HFF-Myc (cell line): Measurements from ENCODE around the gene DIP2B.

Experiments
- DNase-seq: peaks from one replicate; pipeline ENCODE4 v3.0.0-alpha.2; 2011; ENCODE audit warnings: low read depth; ENCODE audit errors: extremely low read depth
- H3K4me3 ChIP-seq: replicated peaks from 2 replicates; pipeline ENCODE4 v1.5.1; 2011; ENCODE audit warnings: low read depth, mild to moderate bottlenecking, control low read depth, low read length
- TF ChIP-seq, protein P1 (sequence below): IDR thresholded peaks from 2 replicates; pipeline ENCODE4 v1.5.1; 2012; ENCODE audit warnings: mild to moderate bottlenecking, low read depth, low read length, control low read depth; ENCODE audit errors: missing control alignments

The DIP2B gene

DNA sequence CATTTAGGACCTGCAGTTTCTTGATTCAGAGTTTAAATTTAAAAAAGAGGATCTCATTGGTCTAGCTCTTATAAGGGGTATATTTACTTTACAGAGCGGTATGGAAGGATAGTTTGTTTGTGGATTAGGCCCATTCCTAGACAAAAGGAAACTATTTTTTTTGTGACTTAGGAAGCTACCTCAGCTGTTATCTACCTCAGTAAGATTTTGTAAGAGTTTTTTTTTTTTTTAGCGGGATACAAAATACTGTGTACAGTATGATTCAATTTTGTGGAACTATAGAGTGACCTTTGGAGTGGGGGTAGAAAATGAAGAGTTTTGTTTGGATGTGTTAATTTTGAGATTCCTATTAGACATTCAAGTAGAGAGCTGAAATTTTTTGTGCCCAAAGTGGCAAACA is 154.5 kb downstream of the DIP2B start:
- TF ChIP-seq, protein P1, sequence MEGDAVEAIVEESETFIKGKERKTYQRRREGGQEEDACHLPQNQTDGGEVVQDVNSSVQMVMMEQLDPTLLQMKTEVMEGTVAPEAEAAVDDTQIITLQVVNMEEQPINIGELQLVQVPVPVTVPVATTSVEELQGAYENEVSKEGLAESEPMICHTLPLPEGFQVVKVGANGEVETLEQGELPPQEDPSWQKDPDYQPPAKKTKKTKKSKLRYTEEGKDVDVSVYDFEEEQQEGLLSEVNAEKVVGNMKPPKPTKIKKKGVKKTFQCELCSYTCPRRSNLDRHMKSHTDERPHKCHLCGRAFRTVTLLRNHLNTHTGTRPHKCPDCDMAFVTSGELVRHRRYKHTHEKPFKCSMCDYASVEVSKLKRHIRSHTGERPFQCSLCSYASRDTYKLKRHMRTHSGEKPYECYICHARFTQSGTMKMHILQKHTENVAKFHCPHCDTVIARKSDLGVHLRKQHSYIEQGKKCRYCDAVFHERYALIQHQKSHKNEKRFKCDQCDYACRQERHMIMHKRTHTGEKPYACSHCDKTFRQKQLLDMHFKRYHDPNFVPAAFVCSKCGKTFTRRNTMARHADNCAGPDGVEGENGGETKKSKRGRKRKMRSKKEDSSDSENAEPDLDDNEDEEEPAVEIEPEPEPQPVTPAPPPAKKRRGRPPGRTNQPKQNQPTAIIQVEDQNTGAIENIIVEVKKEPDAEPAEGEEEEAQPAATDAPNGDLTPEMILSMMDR: no peak
- H3K4me3 ChIP-seq: no peak overlapping the region
- DNase-seq: no peak

DNA sequence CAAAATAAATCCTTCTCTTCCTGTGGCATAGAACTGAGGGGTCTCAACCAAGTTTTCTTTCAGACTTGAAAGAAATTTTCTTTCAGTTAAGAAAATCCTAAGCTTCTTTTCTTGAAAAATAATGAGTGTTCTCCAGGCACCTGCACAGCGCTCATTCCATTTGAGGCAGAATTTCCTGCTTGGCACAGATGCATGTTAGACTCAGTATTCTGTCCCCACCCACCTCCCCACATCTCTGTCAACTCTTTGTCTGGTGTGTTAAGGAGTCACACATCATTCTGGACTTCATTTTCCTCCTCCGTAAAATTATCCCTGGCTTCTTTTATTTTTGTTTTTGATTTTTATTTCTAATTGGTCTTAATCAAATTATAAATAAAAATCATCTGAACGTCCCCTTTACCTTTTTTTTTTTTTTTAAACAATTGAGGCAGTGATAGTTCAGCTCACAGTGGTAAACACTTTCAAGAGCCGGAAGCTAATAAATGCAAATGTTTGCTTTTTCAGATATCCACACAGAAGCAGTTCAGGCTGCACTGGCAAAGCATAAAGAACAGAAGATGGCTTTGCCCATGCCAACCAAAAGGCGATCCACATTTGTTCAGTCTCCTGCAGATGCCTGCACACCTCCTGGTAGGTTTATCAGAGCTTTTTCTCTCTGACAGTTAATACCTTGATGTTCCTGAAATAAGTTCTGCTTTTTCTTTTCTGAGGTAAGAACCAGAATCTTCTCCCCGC is 155.1 kb downstream of the DIP2B start:
- TF ChIP-seq, protein P1: no peak
- no peak overlapping the region for H3K4me3 ChIP-seq
- no peak for DNase-seq

DNA sequence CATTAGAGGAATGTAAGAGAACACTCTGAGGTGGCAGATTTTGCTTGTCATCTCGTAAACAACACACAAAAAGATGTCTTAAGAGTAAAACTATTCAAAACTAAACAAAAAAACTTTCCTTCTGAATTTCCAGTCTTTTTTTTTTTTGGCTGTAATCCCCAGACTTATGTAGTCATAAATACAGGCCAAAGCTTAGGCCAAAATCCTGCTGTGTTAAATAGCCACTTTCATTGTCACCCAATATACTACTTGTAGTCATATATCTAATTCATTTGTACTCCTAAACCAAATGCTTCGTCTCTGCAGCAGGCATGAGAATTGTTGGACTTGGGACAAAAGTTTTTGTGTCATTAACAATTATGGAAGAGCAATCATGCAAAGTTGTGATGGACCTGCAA is 155.6 kb downstream of the DIP2B start:
- no peak overlapping the region for H3K4me3 ChIP-seq
- DNase-seq: no peak
- TF ChIP-seq, protein P1: no peak

DNA sequence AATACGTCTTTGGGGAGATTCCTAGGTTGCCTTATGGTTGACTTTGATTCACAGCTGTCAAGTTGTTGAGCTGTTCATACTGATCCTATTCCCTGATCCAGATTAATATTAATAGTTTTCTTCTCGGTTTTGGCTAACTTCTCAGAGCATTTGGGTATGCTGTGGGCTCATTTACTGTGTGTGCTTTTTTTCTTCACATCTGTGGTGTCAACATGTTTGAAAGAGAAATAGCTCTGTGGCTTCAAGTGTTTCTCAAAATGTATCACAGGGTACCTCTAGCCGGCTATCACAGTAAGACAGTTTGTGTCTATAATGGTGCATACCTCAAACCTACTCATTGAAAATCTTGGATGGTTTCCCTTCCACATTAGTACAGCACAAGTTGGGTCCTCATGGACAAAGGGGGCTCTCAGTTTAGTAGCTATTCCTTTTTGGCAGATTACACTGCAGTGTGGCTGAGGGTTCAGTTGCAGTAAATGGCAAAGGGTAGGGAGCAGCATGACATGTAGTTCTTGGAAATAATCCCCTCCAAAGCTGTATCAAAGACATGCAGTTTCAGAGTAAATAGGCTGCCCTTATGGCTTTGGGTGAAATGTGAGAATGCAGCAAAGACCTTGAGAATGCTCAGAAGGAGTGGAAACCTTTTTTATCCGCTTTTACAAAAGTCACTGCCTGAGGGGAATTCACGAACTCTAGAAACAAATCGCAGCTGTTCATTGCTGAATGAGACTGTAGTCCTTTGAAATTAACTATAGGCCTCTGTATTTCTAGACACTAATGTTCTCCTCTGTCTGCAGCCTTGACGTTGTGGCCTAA is 156.7 kb downstream of the DIP2B start:
- no peak for DNase-seq

DNA sequence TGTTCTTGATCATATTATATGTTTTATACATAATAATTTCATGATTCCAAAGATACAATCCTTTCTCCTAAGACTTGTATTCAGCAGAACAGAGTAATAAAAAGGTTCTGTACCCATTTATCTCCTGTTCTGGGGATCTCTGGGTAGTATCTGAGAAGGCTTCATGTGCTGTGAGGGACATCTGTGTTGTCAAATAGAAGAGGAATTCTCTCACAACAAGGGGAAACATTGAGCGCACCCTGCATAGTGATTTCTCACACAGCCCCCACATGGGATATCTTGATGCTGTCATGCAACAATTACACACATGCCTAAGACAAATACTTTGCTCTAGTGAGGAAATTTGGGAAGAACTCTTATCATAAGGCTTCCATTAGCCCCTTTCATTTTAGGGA is 157.3 kb downstream of the DIP2B start:
- no peak overlapping the region for H3K4me3 ChIP-seq
- no peak for DNase-seq
- TF ChIP-seq, protein P1: no peak

More for the DNA sequence above, 156.7 kb downstream of the DIP2B start:
- TF ChIP-seq, protein P1: no peak
- H3K4me3 ChIP-seq: no peak overlapping the region

DNA sequence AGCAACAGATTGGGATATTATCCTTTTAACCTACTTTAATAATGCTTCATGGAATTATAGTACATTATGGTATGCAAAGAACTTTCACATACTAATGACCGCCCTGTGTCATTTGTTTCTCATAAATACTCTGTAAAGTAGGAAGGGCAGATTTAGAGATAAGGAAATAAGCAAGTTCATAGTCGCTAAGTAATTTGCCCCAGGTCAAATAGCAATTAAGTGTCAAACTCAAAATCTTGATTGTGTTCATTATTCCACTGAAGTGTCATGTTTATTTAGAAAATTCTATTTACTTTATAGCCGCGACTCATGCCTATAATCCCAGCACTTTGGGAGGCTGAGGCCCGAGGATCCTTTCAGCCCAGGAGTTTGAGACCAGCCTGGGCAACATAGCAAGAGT is 160.4 kb downstream of the DIP2B start:
- TF ChIP-seq, protein P1: no peak
- H3K4me3 ChIP-seq: no peak overlapping the region
- no peak for DNase-seq
